ENCODE data around the gene COL27A1. TPM values are rescaled to one million over a fixed set of nuclear protein-coding genes. Genes with fewer than 3 reads are reported as not detected.

The COL27A1 gene
- total RNA-seq, 1 donor from 2014 or later, result 4.3 TPM

DNA sequence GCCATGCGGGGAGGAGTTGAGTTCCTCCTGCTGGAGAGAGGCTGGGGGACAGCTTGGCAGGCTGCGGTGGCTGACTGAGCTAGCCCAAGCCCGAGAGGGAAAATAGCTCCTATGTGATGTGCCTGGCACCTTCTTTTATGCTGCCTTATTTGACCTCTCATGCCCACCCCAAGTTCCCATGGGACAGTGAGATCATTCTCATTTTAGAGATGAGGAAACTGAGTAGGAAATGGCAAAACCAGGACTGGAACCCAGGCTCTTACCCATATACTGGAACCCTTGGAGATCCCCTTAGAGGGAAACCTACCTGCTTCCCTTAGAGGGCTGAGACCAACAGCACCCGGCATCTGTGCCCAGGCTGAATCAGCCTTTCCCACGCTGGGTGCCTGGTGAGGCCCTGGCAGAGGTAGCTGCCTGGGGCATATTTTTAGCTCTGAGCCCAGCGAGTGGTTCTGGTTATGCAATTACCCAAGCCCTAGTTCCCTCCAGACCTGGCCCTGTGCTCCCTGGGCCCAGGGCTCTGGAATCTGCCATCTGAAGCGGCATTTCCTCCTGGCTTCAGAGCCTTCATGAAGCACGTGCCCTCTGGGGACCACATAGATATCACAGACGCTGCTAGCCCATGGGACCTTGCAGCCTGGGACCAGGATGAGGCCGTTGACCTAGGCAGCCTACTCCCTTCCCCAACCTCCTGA lies 23.6 kb downstream of the COL27A1 start:
- Mint-ChIP-seq H3K4me1 (peaks cover 55% of the 10 kb centered on the region), H3K27me3 (ENCODE audit: insufficient read depth, low read depth) (peaks cover 8% of the 10 kb centered on the region), H3K36me3 (peaks cover 3% of the 10 kb centered on the region), H3K9me3 (no peaks in the 10 kb centered on the region), H3K4me3 (no peak overlapping the region), H3K27ac (no peak overlapping the region)
- Histone ChIP-seq H3F3A (ENCODE audit: low read depth) (peaks cover 18% of the 10 kb centered on the region), H3K27me3 (no peaks in the 10 kb centered on the region), H4K20me1 (ENCODE audit: low read depth) (peaks cover 16% of the 10 kb centered on the region), H2AFZ (replicated peaks) (no peak overlapping the region), H3K4me1 (peaks cover 16% of the 10 kb centered on the region), H3K4me2 (no peak overlapping the region), H3K79me2 (ENCODE audit: low read depth) (no peaks in the 10 kb centered on the region), H3K9me3 (ENCODE audit: low read depth) (no peaks in the 10 kb centered on the region), H3K36me3 (no peaks in the 10 kb centered on the region), H3K4me3 (no peak overlapping the region), H3K27ac (no peak overlapping the region), H3K9ac (no peak overlapping the region)
- no peak for DNase-seq (ENCODE audit: low spot score)
- TF ChIP-seq, protein P1, sequence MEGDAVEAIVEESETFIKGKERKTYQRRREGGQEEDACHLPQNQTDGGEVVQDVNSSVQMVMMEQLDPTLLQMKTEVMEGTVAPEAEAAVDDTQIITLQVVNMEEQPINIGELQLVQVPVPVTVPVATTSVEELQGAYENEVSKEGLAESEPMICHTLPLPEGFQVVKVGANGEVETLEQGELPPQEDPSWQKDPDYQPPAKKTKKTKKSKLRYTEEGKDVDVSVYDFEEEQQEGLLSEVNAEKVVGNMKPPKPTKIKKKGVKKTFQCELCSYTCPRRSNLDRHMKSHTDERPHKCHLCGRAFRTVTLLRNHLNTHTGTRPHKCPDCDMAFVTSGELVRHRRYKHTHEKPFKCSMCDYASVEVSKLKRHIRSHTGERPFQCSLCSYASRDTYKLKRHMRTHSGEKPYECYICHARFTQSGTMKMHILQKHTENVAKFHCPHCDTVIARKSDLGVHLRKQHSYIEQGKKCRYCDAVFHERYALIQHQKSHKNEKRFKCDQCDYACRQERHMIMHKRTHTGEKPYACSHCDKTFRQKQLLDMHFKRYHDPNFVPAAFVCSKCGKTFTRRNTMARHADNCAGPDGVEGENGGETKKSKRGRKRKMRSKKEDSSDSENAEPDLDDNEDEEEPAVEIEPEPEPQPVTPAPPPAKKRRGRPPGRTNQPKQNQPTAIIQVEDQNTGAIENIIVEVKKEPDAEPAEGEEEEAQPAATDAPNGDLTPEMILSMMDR (IDR thresholded peaks at IDR 0.05), result no peak
- TF ChIP-seq EZH2phosphoT487 (IDR thresholded peaks at IDR 0.05) (no peak), EZH2 (IDR thresholded peaks at IDR 0.05) (no peak)

DNA sequence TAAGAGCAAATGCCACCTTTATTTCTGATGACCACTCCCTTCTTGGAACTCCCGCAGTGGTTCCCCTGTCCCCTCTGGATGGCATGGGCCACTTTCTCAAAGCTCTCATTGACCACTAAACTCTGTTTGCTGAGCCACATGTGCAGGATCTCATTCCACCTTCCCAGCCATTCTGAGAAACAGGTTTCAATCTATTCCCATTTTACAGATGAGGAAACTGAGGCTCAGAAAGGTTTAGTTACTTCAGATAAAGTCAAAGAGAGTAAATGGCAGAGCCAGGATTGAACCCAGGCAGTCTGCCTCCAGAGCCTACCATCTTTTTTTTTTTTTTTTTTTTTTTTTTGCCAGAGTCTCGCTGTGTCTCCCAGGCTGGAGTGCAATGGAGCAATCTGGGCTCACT lies 24.2 kb downstream of the COL27A1 start:
- H4K20me1 ChIP-seq (ENCODE audit: low read depth), result peaks cover 16% of the 10 kb centered on the region
- TF ChIP-seq EZH2phosphoT487 (IDR thresholded peaks at IDR 0.05) (no peak), EZH2 (IDR thresholded peaks at IDR 0.05) (no peak)
- TF ChIP-seq, protein P1 (IDR thresholded peaks at IDR 0.05), result no peak
- no peaks in the 10 kb centered on the region for H3K36me3 ChIP-seq
- H3K9ac ChIP-seq, result no peak overlapping the region
- no peak overlapping the region for H3K27ac ChIP-seq
- Mint-ChIP-seq H3K27me3 (ENCODE audit: insufficient read depth, low read depth) (peaks cover 5% of the 10 kb centered on the region), H3K9me3 (no peaks in the 10 kb centered on the region), H3K36me3 (peaks cover 3% of the 10 kb centered on the region), H3K4me1 (peaks cover 49% of the 10 kb centered on the region), H3K4me3 (no peak overlapping the region), H3K27ac (no peak overlapping the region)
- no peaks in the 10 kb centered on the region for H3K79me2 ChIP-seq (ENCODE audit: low read depth)
- no peak overlapping the region for H3K4me3 ChIP-seq
- H2AFZ ChIP-seq (replicated peaks), result no peak overlapping the region
- H3K4me2 ChIP-seq, result no peak overlapping the region
- H3K27me3 ChIP-seq, result no peaks in the 10 kb centered on the region
- DNase-seq (ENCODE audit: low spot score), result no peak
- peaks cover 16% of the 10 kb centered on the region for H3K4me1 ChIP-seq
- no peaks in the 10 kb centered on the region for H3K9me3 ChIP-seq (ENCODE audit: low read depth)
- peaks cover 18% of the 10 kb centered on the region for H3F3A ChIP-seq (ENCODE audit: low read depth)

DNA sequence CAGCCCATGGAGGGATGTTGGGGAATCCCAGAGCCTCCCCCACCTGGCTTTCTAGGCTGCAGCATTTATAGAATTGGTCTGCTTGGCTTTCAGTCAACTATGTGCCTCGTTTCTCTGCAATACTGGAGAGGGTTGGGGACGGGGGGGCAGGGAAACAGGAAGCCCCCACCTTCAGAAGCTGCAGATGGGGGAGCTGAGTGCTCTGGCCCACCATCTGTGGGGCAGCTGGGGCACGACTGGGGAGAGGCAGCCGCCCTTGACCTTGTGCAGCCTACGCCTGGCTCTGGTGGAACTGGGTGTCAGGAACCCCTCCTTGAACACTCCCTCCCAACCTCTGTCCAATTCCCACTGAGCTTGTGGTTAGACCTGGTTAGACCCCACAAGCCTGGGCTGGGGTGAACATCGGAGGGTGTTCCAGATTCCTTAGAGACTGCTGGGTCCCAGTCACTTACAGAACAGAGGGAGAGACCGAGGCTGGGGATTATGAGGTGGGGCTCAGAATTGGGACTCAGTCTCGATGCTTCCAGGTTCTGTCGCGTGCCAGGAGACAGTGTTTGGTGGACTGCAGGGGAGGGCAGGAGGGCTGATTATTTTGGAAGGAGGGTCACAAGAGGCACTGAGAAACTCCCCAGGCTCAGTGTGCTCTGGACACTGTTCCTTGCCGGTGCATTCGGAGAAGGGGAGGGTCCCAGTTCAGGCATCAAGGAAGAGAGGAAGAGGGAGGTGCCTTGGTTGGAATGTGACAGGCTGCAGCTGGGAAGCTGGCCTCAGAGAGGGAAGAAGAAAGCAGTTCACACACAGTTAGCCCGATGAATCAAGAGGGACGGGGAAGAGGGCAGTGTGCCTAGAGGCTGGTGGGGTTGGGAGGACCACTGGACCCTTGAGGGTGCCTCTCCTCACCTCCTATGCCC lies 25.6 kb downstream of the COL27A1 start:
- H3K79me2 ChIP-seq (ENCODE audit: low read depth), result no peaks in the 10 kb centered on the region
- H3K27me3 Mint-ChIP-seq (ENCODE audit: insufficient read depth, low read depth), result peaks cover 5% of the 10 kb centered on the region
- H3K27me3 ChIP-seq, result no peaks in the 10 kb centered on the region
- no peak overlapping the region for H3K4me3 ChIP-seq
- no peak overlapping the region for H3K9ac ChIP-seq
- H3K4me1 ChIP-seq, result peaks cover 16% of the 10 kb centered on the region
- H3K27ac ChIP-seq, result no peak overlapping the region
- H3K4me2 ChIP-seq, result no peak overlapping the region
- DNase-seq (ENCODE audit: low spot score), result peak; percentile 67
- peaks cover 16% of the 10 kb centered on the region for H4K20me1 ChIP-seq (ENCODE audit: low read depth)
- no peak overlapping the region for H3K4me3 Mint-ChIP-seq
- no peaks in the 10 kb centered on the region for H3K9me3 ChIP-seq (ENCODE audit: low read depth)
- peaks cover 3% of the 10 kb centered on the region for H3K36me3 Mint-ChIP-seq
- H3F3A ChIP-seq (ENCODE audit: low read depth), result peaks cover 17% of the 10 kb centered on the region
- H3K9me3 Mint-ChIP-seq, result no peaks in the 10 kb centered on the region
- TF ChIP-seq, protein P1 (IDR thresholded peaks at IDR 0.05), result no peak
- no peak for TF ChIP-seq EZH2 (IDR thresholded peaks at IDR 0.05)
- TF ChIP-seq EZH2phosphoT487 (IDR thresholded peaks at IDR 0.05), result no peak
- H3K36me3 ChIP-seq, result no peaks in the 10 kb centered on the region
- peak overlapping the region; percentile 62 for H3K27ac Mint-ChIP-seq
- H2AFZ ChIP-seq (replicated peaks), result no peak overlapping the region
- H3K4me1 Mint-ChIP-seq, result peaks cover 40% of the 10 kb centered on the region
